DLD1 (cell line): ENCODE measurements around the gene NELFCD.
"Not testable (repeated sequence)": the region's sequence is repeated elsewhere in the genome, so short reads cannot be mapped to it uniquely, and the experiment has no call there.

Source experiments
- in situ Hi-C: cut with HindIII; loops from 2 replicates; pipeline ENCODE4 v1.10.0; 2017; ENCODE audit warnings: low sequenced_read_pairs

NELFCD gene

DNA sequence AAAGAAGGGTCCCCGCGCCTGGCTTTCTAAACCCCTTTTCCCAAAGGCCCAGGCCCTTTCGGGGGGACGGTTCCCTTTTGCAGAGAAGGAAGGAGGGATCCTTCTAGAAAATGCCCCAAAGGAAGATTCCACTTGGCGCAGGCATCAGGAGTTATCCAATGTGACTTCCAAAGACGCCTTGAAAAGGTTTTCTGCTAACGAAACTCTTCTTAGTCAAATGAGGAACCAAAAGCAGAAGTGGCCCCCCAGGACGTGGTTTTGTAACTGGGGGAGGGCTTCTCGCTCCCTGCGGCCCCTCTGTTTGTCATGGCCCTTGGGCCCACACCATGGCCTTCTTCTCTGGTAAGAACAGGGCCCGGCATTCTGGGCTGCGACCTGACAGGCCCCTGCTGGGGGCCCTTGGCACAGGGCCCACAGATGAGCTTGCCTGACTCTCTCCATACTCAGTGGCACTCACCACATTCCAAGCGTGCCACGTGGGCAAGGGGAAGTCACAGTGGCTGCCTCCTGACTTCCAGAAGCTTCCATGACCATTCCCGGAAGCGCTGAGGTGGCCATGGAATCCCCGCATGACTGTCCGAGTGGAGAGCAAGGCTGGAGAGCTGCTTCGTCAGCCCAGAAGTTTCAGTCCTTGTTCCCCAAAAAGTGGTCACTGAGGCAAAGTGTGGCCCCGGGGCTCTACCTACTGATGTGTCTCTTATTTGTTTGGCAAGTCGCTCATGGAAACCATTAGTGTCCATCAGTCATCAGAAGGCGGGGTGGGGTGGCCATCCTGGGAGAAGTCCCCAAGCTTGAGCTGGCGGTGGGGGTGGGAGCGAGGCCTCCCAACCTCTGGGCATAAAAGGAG, 26.8 kb downstream of the NELFCD start:
- in situ Hi-C loops: loop anchor here (5.0 kb wide), 1 partner anchor 66 kb away; no protein-coding TSS in a partner anchor

DNA sequence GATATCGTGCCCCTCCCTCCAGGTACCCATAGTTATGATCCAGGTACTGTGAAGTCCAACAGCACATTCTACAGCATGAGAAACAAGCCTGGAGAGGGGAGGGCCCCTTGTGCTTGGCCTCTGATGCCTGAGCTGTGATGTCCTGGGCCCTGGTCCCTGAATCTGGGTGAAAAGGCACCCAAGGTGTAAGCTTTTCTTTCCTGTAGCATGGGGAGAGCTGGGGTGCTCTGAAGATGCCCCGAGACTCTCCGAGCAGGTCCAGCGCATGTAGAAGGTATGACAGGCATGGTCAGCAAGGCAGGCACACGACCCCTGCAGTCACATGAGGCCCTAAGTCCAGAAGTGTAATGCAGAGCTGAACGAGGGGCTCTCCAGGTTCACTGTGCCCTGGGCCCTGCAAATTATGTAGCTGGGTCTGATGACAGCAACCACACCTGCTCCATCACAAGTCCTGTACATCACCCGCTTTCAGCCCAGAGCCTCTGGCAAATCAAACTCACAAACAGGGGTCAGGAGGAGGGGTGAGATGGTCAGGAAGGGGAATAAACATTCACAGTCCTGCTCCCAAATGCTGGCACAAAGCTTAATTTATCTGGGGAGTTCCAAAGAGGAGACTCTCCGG, 27.8 kb downstream of the NELFCD start:
- in situ Hi-C loops: loop anchor here (5.0 kb wide), 1 partner anchor 67 kb away; no protein-coding TSS in a partner anchor

DNA sequence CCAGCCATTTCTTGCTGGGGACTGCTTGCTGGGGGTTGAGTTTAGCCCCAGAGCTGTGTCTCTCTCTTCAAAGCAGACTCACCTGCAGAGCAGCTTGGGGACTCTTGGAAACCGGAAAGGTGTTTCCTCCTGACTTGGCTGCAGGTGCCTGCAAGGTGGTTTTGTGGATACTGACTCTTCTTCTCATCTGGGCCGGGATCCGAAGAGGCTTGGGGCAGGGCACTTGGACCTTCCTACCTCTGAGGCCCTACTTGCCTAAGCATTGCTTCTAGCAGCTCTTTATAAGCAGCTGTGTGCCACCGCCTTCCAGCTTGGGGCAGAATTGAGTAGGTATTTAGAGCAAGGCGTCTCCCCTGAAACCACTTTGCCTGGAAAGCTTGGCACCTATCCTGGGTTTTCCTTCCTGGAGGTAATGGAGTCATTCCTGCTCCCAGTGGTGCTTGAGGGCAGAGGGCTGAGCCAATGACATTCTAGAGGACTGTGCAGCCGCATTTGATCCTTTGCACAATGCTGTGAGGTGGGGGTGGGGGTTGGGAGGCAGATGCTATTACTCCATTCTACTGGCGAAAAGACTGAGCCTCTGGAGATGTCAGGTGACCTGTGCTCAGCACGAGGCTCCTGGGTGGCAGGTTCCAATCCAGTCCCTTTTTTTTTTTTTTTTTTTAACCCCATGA, 29.4 kb downstream of the NELFCD start:
- in situ Hi-C loops: no loop called here

DNA sequence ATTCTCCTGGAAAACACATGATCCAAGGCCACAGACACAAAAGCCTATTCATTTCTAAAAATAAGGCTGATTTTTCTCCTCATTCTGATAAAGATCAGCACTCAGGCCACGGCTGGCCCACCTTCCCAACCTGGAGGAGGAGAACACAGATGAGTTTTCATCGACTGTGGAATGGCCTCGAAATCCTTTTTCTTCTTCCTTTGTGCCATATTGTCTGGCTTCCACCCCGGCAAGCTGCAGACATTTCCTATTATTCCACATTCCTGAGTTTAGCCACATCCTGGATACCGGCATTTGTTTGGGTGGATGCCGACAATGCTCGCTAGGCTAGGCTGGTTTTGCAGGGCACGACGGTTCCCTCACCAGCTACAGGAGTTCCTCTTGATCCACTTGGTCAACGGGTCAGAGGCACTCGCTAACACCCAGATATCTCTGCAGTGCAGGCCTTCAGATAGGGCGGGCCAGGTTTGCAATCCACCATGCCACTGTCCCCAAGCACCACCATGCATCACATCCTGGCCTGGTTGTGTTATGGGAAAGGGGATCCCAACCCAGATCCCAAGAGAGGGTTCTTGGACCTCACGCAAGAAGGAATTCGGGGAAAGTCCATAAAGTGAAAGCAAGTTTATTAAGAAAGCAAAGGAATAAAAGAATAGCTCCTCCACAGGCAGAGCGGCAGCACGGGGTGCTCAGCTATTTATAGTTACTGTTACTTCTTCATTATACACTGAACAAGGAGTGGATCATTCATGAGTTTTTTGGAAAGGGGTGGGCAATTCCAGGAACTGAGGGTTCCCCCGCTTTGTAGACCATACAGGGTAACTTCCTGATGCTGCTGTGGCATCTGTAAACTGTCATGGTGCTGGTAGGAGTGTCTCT, 30.2 kb downstream of the NELFCD start:
- in situ Hi-C loops: no loop called here

DNA sequence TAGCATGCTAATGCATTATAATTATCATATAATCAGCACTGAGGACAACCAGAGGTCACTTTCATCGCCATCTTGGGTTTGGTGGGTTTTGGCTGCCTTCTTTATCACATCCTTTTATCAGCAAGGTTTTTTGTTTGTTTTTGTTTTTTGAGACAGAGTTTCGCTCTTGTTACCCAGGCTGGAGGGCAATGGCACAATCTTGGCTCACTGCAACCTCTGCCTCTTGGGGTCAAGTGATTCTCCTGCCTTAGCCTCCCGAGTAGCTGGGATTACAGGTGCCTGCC, 30.8 kb downstream of the NELFCD start:
- in situ Hi-C loops: not testable (repeated sequence)

DNA sequence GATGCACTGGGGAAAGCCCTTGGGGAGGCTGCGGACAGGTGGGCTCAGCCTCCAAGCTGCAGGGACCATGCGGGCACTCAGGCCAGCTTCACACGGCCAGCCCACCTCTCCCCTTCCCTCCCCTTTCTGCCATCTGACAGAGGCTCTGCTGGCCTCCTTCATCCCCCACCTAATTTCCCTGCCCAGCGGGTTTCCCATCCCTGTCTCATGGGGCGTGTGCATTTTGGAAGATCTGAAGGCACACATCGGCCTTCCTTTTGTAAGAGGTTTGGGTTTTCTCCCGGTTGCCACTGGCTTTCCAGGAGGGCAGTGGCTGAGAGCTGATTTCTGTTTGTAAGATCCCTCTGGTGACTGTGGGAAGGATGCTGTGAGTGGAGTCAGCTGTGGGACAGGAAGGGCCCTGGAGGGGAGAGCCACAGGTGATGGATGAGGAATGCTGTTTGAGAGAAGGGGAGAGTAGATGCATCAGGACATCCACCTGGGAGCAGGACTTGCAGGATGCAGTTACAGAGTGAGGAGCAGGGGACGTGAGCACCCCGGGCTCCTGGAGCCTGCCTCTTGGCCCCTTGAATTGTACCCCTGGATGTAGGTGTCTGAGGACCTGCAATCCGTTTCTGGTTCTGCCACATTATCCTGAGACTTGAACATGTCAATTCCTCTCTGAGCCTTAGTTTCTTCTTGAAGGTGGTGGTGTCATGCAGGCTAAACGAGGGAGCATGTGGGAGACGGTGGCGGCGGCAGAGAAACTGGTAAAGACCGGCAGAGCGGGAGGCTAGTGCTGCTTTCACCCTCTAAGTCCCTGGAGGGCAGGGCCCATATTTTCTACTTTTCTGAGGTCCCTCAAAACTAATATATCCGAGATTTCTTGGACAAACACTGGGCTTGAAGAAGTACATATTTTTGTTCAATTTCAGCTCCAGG, 32.2 kb downstream of the NELFCD start:
- in situ Hi-C loops: no loop called here

DNA sequence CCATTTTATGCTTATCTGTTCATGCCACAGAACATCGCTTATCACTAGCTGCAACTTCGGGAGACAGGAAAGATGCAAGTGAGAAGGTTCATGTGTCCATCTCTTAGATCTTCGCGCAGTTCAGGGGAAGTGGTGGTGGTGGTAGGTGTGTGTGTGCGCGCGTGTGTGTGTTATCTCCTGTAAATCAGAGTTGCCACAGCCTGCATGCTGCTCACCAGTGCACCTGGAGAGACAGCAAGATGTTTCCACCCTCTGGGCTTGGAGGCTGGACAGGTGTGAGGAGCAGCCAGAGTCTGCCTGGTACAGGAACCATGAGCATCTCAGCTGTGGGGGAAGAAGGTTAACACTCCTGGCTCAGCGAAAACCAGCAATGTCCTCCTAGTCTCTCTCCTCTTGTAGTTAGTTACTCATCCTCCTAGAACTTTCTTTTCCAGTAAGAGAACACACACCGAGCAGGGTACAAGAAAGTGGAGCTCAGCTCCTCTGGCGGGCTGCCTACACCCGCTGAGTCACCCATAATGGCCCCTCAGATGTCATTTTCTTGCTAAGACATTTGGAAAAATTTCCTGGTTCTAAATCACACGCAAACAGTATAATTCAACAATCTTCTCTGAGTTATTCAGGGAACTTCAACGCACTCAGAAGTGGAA, 33.0 kb downstream of the NELFCD start:
- in situ Hi-C loops: no loop called here

DNA sequence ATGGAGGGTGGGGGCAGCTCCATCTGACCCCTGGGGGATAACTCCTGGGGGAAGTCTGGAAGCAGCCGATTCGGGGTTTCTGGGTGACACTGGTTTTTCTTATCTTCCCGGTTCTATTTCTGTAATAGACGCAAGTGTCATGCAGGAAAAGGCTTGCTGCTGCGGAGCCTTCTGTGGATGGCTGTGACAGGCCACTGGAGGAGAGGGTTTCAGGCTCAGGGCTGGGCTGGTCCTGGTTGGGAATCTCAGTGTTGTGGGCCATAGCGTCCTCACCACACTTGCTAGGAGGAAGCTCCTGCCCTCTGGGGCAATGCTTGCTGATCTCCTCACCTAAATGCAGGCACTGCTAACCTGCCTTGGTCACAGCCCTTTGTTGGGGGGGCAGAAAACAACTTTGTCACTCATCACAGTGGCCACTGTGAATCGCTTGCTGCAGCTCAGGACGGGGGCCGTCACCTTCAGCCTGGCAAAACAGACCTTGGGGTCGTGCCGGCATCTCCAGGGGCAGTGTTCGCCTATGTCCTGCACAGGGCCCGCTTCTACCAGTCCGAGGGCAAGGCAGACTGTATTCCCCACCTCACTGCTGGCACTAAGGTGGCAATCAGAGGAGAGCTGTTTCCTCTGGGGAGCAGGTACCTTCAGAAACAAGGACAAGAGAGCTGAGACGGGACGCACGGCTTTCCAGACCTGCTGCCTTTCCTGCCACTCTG, 33.8 kb downstream of the NELFCD start:
- in situ Hi-C loops: no loop called here

DNA sequence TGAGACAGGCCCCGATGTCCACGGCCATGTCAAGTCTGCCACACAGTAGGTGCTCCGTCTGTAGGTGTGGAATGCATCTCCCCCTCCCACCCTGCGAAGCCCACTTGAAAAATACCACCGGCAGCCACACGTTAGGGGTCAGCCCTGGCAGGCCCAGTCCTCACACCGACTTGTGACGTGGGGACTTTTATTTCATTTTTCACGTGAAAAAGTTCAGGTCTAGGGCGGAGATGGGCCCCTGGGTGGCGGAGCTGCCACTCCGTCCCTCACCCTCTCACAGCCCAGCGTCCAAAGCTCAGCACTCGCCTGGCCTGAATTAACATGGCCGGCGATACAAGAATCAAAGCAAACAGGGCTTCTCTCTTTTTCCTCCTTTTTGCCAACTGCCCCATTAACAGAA, 34.4 kb downstream of the NELFCD start:
- in situ Hi-C loops: no loop called here

DNA sequence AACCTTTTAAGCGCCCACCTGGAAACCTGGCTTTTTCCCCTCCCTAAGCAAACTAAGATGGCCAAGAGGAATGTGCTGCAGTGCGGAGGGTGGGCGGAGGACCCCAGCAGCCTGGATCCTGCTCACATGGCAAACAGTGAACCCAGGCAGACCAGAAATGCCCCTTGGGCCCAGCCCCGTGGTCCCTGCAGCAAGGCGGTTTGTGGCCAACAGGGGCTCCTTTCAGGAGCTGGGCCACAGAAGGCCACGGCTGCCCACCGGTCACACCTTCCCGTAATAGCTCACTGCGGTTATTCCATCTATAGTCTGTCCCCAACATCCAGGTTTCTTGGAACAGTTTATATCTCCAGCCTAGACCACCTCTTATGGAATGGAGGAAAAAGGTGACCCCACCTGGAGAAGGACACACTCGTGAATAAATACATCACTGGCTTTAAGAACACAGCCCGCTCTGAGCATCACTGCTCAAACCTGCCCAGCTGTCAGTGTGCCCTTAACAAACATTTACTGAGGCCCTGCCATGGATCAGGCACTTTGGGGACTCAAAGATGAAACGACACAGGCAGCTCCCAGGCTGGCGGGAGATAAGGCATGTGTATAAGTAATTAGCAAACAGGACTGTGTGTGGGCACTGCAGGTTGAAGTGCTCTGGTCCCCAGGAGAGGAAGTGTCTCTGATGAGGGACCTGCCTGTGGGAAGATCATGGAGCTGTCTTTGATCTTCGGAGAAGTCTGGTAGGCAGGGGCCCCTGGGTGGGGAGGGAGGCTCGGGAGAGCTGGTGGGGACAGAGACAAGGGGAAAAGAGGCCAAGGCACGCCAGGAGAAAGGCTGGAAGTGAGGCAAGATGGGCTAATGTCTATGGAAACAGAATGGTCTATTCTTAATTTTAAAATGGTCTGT, 35.0 kb downstream of the NELFCD start:
- in situ Hi-C loops: no loop called here

DNA sequence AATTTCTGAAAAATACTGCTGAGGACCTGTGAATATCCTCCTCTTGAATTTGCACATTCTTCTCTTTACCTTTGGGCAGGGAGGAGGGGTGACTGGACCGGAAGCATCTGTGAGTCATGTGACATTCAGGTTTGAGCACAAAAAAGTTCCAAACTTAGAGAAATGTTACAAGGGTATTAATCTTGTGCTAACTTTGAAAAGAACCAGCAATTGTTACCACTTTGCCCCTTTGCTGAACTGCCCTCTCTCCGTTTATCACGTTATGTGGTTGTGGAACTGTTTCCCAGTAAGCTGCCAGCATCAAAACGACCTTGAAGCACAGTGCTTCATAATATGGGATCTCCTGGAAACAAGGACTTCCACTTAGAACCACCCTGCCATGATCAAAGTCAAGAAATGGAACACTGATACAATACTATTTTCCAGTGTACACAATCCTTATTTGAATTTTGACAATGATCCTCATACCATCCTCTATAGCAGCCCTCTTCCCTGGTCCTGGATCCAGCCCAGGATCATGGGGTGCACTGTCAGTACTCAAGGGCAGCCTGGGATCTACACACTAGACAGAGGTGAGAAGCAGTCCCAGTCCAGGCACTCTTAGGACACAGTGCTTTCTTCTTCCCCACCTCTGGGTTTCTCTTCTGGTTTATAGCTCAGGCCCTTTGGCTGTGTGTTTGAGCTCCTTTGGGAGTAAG, 35.9 kb downstream of the NELFCD start:
- in situ Hi-C loops: no loop called here

DNA sequence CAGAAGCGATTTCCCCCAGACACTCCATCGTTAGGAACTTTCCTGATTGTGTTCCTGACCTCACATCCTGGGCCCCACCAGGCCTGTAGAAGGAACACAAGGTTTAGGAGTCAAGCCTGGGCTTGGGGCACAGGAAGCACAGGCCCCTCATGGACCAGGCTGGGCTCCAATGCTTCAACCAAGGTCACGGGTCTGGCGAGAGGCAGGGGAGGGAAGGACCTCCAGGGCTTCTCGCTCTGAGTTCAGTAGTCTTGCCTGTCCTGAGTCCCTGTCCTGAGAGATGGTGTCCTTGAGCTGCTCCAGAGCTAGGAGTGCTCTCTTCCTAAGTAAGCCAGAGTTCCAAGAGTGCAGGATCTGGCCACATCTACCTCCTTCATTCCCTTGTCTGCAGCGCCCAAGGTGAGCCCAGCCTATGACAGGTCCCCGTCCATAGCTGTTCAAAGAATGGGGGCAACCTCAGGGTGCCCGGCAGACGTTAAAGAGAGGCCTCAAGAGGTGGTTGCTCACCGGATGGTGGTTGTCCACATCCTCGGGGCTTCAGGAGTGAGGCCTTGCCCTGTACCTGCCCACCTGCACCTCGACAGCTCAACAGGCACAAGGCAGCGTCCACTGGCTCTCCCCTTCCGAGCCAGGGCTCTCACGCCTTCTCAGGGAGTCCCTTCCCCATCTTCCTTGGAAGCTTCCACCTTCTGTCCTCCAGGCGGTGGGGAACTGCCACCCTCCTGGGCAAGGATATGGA, 36.6 kb downstream of the NELFCD start:
- in situ Hi-C loops: no loop called here

DNA sequence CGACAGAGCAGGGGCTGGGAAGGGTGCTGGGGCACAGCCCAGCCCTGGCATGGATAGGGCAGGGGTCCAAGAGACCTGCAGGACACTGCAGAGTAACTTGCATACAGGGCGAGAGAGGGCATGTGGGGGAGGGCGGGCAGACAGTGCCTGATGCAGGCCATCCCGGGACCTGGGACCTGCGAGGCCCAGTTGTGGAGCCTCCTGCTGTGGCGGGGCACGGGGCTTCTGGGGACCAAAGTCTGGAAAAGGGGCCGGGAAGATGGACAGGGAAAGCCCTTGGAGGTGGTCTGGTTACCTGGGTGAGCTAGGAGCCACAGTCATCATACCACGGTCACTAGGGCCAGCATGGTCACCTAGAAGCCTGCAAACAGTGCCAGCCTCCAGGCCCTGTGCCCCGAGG, 37.8 kb downstream of the NELFCD start:
- in situ Hi-C loops: no loop called here

DNA sequence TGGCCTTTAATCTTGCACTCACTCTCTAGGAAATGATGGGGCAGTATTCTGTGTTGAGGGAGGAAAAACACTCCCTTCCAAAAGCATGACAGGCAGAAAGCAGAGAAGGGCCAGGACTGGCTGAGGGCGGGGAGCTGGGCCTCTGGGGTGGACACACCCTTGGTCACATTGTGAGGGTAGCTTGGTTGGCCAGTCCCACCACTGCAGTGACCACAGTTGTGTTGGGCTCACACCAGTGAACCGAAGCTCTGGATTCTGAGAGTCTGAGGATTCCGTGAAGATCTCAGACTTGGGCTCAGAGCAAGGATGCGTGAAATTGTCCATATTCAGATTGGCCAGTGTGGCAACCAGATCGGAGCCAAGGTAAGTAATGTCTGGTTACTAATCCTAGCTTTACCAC, 38.2 kb downstream of the NELFCD start, which contains the start of gene TUBB1:
Gene TUBB1, plus strand, starts transcription at position 213 of the 400 bp plus-strand sequence. Its CDS starts 94 bp downstream, at position 307.
- in situ Hi-C loops: no loop called here

DNA sequence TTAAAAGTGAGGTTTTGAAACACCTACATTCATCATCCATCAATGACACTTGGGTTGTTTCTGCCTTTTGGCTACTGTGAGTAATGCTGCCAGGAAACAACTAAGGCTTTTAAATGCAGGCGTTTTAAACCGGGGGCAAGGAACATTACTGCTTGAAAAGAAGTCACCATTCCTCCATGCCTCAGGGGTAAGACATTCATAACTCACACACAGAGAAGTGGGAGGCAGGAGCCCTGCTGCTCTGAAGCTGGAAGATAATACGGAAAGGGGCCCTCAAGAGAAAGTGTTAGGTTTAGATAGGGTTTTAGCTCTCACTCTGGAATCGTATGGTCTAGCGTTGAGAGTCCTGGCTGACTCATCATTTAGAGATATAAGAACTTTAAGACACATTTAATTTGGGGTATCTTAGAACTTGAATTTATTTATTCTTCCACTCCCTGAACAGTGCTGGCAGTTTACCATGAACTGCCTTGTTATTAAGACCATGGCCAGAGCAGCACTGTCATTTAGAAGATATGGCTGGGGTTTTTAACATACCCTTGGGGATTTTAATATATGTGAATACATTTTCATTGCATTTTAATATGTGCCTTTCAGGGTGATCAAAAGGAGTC, 40.0 kb downstream of the NELFCD start:
- in situ Hi-C loops: no loop called here

DNA sequence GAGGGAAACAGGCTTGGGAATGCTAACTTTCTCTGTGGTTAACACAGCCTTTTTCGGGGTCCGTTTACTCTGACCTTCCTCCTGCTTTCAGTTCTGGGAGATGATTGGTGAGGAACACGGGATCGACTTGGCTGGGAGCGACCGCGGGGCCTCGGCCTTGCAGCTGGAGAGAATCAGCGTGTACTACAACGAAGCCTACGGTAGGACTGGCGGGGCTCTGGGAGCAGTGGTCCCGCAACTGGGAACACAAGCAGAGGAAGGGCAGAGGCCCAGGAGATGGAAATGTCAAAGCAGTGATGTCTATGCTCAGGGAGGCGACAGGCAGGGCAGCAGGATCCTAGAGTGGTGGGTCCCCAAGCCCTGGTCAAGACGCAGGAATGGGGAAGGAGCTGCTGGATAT, 41.7 kb downstream of the NELFCD start:
- in situ Hi-C loops: no loop called here
